Lung microvascular endothelial cell (primary cell): ENCODE results near the gene LRRC53. TPM values are rescaled to one million over a fixed set of nuclear protein-coding genes. Genes with fewer than 3 reads are reported as not detected.

Experiments used
- DNase-seq, 2 donors: peaks; one replicate each; pipeline versions ENCODE4 v3.0.0 to v3.0.0-alpha.2; 2010; ENCODE audit warnings: low read depth in 2 of 2
- total RNA-seq: library from RNA; depleted of rRNA; stranded (reverse); fragments of >200 nt; gene quantifications from 2 replicates; pipeline ENCODE4 v1.2.1, GENCODE V29; 2014

LRRC53 gene
- total RNA-seq, 1 donor from 2014 or later: not detected

- no peak for DNase-seq
Measured at GRCh38 chr1:74498901-74499300, 13.5 kb downstream of the LRRC53 start.

- no peak for DNase-seq
Measured at GRCh38 chr1:74496669-74497068, 15.7 kb downstream of the LRRC53 start.

GRCh38 chr1:74486036-74486435 is 26.4 kb downstream of the LRRC53 start:
- DNase-seq: no peak

- DNase-seq: no peak
Measured at GRCh38 chr1:74485622-74486021, 26.8 kb downstream of the LRRC53 start.

GRCh38 chr1:74481607-74482006 is 30.8 kb downstream of the LRRC53 start:
- no peak for DNase-seq

GRCh38 chr1:74480068-74480467 is 32.3 kb downstream of the LRRC53 start:
- no peak for DNase-seq

GRCh38 chr1:74478979-74479378 is 33.4 kb downstream of the LRRC53 start:
- DNase-seq: no peak

- no peak for DNase-seq
Measured at GRCh38 chr1:74474585-74474984, 37.8 kb downstream of the LRRC53 start.

GRCh38 chr1:74471470-74471869 is 40.9 kb downstream of the LRRC53 start:
- no peak for DNase-seq

- no peak for DNase-seq
Measured at GRCh38 chr1:74470936-74471335, 41.5 kb downstream of the LRRC53 start.

- no peak for DNase-seq
Measured at GRCh38 chr1:74470251-74470650, 42.2 kb downstream of the LRRC53 start.

GRCh38 chr1:74468982-74469603 is 43.3 kb downstream of the LRRC53 start:
- peak; percentile 39 to 51 for DNase-seq

GRCh38 chr1:74467786-74468377 is 44.5 kb downstream of the LRRC53 start:
- peak in 1 of 2 donors; percentile 24 for DNase-seq

GRCh38 chr1:74465193-74465681 is 47.2 kb downstream of the LRRC53 start:
- DNase-seq: no peak

GRCh38 chr1:74464037-74464436 is 48.4 kb downstream of the LRRC53 start:
- DNase-seq: no peak

- no peak for DNase-seq
Measured at GRCh38 chr1:74463333-74463988, 49.0 kb downstream of the LRRC53 start.

GRCh38 chr1:74457253-74457652 is 55.2 kb downstream of the LRRC53 start:
- no peak for DNase-seq

GRCh38 chr1:74455390-74455789 is 57.0 kb downstream of the LRRC53 start:
- DNase-seq: no peak

- no peak for DNase-seq
Measured at GRCh38 chr1:74453277-74453676, 59.1 kb downstream of the LRRC53 start.

- no peak for DNase-seq
Measured at GRCh38 chr1:74452035-74452434, 60.4 kb downstream of the LRRC53 start.

GRCh38 chr1:74437035-74437434 is 75.4 kb downstream of the LRRC53 start:
- no peak for DNase-seq

- DNase-seq: no peak
Measured at GRCh38 chr1:74436078-74436477, 76.3 kb downstream of the LRRC53 start.

- DNase-seq: no peak
Measured at GRCh38 chr1:74434321-74434720, 78.1 kb downstream of the LRRC53 start.
